Left renal cortex interstitium (tissue), 4 donors: ENCODE measurements around the gene NTRK3. TPM values are rescaled to one million over a fixed set of nuclear protein-coding genes. Genes with fewer than 3 reads are reported as not detected.

Source experiments
- DNase-seq, 4 donors: peaks; one replicate each; pipeline ENCODE4 v3.0.0-alpha.2; 2013; ENCODE audit warnings: low read depth in 4 of 4, low spot score in 2 of 4, missing footprints in 1 of 4
- polyA plus RNA-seq, 4 donors: library from polyadenylated mRNA; unstranded; fragments of 120-200 nt; gene quantifications; one replicate each; pipeline ENCODE4 v1.2.1, GENCODE V29; 2013; ENCODE audit not compliant: insufficient read length in 4 of 4

Gene NTRK3
- polyA plus RNA-seq, 4 donors, result 10.9 to 16.6 (median 13.0) TPM

DNA sequence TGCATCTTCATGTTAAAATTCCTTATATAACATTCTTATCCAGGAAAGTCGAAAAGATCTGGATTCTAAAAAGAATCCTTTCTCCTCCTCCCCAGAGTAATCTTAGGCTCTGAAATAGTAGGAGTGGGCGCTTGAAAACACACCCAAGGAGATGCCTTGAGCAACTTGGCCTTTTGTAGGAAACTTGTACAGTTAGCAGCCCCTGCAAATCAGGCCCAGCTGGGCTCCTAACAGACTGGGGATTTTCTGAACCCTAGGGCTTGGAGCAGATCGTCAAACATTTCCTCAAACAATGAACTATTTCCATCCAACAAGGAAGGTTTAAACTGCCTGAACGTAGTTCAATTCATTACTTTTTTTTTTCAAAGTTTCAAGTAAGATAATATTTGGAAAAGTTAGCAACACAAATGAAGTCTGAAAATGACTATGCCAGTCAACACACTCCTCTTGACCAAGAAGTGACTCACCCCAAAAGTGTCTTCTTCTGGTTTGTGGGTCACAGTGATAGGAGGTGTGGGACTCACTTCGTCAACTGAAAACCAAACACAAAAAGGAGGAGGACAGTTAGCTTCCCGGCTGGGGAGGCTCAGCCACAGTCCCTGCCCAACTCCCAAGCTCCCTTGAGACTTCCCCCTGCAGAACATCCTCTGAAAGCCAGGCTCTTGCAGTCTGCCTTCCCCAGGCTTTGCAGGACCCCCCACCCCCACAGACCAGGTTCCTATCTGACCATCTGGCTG, 129.7 kb downstream of the NTRK3 start:
- DNase-seq, result no peak

DNA sequence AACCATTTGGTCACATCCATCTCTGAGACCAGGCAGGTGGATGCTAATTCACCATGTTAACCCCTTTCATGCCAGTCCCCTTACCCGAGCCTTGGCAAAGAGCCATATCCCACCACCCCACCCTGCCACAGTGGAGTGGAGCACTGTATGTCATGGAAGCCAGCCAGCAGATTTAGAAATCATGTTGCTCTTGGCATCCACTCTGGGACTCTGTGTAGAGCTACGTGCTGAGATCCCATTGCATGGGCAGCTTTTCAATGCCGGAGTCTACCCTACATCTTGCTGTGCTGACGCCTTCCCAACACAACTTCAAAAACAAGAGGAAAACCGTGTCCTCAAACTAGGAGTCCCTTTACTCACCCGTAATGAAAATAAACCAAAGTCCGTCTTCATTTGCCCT, 131.0 kb downstream of the NTRK3 start:
- DNase-seq, result no peak

DNA sequence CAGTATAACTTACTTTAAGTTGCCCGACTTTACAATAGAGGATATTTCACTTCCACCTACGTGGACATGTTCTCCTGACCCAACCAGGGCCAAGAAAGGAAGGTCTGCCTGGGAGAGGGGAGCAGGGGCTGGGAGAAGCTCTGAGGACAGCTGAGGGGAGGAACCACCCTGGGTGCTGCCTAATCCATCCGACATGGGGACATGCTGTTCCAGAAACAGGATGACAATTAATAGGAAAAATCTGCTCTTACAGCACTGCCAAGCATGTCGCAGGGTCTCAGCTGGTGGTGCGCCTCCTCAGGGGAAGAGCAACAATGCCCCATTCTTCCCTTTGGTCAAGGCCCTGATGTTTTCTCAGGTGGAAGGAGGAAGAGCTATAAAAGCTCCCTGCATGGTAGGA, 132.3 kb downstream of the NTRK3 start:
- DNase-seq, result no peak

DNA sequence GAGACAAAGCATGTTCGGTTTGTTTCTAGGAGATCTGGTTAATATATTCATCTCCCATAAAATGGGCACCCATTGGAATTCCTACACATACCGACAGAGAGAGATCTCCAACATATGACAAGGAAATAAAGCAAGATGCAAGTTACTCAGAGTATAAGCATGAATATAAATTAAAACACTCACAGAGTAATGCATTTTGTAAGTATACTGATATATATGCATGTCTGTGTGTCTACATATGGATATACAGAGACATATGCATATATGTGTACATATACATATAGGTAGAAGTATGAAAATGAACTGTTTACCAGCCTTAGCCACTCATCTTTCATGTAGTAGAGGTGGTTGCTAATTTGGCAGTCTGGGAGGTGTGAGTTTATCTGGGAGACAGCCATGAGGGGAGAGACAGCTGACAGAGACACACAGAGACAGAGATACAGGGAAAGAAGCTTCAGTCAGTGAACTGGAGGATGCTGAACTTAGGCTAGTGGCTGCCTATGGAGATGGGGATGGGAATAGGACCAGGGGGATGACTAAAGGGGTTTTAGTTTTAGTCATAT, 134.5 kb downstream of the NTRK3 start:
- no peak for DNase-seq

DNA sequence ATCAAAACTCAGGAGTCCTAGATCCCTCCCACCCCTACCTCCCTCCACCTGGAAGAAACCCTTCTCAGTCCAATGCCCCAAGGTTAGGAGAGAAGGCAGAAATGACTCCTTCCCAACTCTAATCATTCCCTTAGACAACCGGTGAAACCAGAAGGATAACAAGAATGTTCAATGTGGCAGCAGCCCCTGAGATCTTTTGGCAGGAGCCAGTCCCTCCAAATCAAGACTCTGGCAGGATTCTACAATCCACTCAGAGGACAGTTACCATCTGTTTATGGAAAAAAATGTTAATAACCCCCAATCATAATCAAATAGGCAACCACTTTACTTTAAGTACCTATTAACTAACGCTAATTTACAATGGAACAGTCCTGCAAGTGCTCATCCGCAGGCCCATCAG, 136.5 kb downstream of the NTRK3 start:
- DNase-seq, result no peak

DNA sequence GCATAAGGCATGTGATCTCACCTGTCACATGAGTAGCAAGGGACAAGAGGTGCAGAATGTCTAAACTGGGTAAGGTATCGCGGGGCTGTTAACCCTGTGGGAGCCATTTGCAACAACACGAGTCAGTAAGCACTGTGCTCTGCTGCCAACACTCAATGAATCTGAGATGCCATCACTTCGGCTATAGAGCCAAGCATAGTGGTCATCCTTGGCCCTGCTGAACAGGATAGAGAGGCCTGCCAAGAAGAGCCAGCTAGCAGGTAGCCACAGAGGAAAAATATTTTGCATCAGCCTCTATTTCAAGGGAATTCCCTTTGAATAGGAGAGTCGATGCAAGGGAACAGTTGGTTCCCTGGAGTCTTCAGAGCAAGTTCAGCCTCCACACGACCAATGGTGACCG, 137.8 kb downstream of the NTRK3 start:
- DNase-seq, result no peak

DNA sequence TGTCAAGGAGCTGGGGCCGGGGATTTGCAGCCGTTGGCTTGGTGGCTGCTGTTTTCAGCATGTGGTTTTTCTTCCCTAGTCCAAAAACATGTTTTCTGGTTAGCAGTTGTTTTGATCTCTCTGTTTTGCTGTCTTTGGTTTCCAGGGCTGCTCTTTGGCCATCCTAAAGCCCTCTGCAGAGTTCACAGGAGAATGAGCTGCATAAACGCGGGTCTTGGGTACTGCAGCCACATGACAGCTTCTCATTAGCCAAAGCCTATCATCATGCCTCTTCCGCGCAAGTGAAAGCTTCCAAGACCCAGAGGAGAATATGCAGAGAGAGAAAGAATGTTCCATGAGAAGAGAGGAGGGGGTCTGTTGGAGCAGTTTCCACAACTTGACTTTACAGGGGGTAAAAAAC, 138.5 kb downstream of the NTRK3 start:
- DNase-seq, result no peak

DNA sequence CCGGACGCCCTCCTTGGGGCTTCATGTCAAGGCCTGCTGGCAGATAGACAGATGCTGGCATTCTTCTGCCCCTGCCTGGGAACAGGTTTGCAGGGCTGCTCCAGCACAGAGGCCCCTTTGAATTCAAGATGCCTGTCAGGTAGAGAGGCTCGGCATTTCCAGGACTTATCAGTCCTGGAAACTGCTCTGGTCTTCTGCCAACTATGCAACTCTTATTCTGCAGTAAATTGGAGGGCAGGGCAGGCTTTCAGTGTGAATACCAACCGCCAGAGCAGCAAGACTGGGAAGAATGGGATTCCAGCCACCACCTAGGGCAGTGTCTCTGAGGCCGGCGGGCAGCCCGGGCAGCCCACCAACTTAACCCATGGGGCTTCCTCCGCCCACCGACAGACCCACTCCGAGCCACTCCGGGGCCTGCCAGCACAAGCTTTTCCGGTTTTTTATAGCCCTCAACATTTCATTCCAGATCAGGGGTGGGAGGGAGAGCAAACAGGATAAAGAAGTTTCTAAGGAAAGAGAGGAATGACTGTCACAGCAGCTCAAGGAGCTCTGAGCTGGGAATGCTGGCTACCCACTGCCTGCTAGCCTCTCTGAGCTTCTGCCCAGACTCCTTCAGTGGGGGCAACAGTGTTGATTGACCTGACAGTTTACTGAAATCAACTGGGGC, 140.9 kb downstream of the NTRK3 start:
- no peak for DNase-seq

DNA sequence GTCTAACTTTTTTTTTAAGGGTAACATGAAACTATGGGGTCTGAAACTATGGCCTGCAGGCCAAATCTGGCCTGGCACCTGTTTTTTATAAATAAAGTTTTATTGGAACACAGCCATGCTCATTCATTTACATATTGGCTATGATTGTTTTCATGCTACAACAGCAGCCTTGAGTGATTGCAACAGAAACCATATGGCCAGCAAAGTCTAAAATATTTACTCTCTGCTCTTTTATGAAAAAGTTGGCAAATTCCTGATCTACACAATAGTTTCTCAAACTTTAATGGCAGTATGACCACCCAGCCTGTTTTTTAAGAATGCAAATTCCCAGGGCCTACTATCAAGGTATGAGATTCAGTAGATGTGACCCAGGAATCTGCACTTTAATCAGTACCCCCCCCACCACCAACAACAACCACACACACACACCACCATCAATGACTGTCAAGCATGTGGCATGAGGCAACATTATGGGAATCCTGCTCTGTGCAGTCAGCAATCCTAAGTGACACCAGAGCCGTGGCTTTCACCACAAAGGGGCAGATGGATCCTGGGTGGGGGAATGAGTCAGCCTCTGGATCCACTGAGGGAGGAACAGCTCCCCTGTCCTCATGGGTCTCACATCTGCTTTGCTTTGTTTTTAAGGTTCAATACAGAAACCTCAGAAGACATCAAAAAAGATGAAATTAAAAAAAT, 142.8 kb downstream of the NTRK3 start:
- no peak for DNase-seq

DNA sequence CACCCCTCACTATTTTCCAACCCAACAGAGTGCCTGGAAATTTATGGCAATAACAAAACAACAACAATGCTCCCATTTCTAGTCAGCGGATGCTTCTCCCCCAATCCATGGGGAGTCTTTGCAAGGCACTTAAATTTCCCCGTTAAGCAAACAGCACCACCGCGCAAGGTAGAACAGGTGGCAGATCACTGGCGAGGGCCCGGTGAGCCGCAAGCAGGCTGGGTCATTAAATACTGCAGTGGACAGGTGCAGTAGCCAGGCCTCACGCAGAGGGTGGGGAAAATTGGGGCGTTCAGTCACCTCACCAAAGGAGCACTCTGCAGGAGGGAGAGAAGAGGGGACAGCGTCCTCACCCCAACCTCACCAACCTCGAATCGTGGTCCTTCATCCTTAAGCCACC, 147.5 kb downstream of the NTRK3 start:
- no peak for DNase-seq

DNA sequence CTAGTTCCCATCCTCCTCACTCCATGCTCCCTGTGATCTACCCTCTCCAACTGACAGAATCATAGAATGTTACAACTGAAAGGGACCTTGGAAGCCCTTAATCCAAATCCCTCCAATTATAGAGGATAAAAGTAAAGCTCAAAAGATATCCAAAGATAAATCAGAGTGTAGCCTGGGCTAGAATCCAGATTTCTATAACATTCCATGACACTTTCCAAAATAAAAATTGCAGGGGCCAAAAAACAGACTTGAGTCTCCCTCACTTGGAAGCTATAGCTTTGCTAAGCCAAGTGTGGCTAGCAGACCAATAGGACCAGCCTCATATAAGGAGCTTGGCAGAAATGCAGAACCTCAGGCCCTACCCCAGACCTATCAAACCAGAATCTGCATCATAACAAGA, 148.1 kb downstream of the NTRK3 start:
- DNase-seq, result no peak

DNA sequence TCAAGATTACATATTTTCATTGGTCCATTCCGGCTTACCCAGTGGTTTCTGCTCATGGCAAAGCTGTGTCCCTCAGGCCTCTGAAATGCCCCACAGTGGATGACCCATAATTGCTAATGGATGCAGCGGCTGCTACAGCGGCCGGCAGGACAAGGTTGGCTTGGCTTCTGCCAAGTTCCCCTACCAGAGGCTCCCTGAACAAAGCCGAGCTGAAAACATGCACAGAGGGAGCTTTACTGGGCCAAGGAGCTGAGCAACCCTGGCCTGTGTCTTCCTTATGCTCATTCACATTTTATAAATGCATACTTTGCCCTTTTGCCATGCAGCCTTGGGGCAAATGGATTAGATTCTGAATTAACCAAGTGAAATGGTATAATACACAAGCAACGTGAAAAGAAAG, 150.5 kb downstream of the NTRK3 start:
- no peak for DNase-seq

DNA sequence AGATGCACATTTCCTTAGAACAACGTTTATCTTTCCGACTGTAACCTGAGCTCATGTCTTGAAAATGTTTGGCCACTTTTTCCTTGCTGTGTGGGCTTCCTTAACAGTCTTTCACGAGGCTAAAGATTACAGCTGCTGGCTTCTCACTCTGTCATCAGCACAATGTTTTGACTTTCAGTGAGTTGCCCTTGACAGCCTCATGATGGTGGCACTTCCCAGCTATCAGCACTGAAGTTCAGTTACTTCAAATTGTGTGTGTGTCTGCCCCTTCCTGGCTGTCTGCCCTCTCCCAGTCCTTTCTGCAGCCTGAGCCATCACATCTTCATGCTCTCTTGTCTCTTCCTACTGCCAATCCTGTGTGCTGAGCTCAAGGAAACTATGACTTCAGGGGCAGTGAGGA, 152.2 kb downstream of the NTRK3 start:
- DNase-seq, result no peak

DNA sequence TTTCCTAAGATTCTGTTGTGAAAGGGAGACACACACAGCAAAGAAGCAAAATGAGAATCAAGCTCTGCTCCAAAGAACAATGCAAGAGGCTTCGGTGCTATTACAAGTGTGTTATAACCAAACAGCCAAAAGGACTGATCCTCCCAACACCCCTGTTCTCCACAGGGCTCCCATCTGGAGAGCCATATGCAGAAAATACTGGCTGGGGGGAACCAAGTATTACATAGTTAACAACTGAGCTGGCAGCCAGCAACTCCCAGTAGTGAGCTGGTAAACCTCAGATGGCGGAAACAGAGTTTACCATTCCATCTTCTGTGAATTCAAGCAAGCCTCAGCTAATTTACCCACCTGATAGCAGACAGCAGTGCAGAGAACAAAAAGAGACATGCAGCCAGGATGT, 156.4 kb downstream of the NTRK3 start:
- no peak for DNase-seq

DNA sequence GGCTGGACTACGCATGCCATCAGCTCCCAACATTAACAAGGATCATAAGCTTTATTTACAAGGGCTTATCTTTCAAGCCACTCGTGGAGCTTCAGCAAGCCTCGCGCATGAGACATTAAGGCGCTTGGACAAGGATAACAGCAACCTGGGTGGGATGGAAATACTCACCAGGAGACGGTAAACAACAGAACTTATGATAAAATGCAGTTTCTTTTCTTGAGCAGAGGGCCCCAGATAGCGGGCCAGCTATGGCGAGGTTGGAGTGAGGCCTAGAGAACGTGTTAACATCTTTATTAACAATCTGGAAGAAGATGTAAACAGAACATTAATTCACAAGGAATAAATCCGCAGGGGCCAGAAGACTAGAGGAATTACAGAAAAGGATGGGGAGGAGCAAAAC, 158.2 kb downstream of the NTRK3 start:
- no peak for DNase-seq

DNA sequence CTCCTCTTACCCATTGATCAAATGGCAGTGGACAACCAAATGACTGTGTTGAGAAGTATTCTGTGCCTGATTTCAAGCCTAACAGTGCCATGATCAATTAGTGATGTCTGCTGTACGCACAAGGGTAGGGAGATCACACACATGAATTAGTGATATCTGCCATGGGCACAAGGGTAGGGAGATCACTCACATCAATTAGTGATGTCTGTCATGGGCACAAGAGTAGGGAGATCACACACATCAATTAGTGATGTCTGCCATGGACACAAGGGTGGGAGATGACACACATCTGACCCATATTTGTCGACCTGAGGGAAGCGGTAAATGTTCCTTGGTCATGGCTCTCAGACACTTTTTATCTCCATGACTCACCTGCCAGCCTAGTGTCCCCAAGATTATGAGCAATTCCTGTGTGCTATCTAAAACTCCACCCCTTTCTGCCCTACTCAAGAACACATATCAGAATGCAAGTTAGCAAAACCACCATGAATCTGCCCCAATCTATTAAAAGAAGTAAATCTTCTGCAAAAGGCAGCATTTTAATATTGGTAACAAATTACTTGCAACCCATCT, 165.0 kb downstream of the NTRK3 start:
- DNase-seq, result no peak

DNA sequence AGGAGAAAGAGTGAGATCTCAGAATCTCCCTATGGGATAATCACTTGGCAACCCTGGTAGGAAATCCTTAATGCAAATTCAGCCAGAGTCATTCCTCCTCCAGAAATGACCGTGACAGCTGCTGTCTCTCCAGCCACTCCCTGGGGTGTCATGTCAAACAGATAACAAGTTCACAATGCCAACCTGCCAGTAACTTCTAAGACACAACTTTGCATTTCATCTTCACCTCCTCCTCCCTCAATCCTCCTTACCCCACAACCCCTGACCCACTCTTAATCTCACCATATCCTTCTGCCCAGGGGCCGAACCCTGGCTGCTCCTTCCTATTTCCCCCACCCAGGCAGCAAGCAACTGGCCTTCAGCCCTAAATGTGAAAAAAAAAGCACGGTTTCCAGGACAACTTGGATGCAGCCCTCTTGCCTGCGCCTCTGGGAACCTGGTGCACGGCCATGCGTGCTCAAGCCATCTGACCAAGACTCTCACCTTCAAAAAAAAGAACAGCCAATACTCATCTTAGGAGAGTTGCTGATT, 166.0 kb downstream of the NTRK3 start:
- DNase-seq, result no peak

DNA sequence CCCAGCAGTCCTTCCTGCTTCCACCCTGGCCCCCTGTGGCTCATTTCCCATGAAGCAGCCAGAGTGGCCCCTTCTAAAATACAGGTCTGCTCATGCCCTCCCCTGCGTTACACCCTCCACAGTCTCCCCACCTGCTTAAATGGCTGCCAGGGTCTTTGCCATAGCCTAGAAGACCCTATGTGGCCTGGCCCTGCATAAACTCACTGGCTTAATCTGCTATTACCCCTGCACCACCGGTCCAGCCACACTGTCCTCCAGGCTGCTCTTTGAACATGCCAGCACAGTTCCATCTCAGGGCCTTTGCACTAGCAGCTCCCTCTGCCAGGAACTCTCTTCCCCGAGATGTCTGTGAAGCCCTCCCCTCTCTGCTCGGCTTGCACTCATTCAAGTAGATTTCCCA, 166.8 kb downstream of the NTRK3 start:
- DNase-seq, result no peak

DNA sequence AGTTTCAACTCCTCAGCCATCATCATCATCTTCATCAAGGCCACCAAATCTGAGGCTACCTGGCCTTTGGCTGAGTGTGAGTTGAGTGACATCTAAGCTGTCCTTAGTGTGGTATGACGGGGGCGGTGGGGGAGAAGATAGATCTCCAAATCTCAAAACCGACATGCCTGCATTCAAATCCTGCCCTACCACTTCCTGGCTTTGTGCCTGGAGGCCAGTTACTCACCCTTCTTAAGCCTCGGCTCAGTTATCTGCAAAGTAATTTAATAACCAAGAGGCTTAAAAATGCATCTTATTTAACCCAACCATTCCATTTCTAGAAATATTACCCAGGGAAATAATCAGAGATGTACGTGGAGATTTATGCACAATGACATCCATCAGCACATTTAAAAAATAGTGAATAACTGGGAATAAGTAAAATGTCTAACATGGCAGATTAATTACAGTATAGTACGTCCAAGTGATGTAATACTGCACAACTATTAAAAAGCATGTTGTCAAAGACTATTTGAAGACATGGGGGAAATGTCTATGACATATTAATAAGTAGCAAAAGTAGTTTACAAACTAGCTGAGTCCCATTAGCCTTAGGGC, 167.4 kb downstream of the NTRK3 start:
- DNase-seq, result no peak
